SK-MEL-5 (cell line): ENCODE results near the gene TESK2. TPM values are rescaled to one million over a fixed set of nuclear protein-coding genes. Genes with fewer than 3 reads are reported as not detected.
"Not testable (repeated sequence)": the region's sequence is repeated elsewhere in the genome, so short reads cannot be mapped to it uniquely, and the experiment has no call there.

Source experiments
- DNase-seq: peaks from one replicate; pipeline ENCODE4 v3.0.0-alpha.2; 2016; ENCODE audit warnings: low read depth, low spot score
- in situ Hi-C: cut with HindIII; loops from 2 replicates; pipeline ENCODE4 v1.10.0; 2016; ENCODE audit warnings: low sequenced_read_pairs, high pct_unique_total_duplicates, low pct_unique_long_range_greater_than_20kb
- total RNA-seq: library from RNA; depleted of rRNA; stranded (reverse); fragments of >200 nt; shearing (Covaris generic); gene quantifications from 2 replicates; pipeline ENCODE4 v1.2.3, GENCODE V29; 2014

The TESK2 gene
- total RNA-seq, 1 experiment from 2014 or later: 32.9 TPM

DNA sequence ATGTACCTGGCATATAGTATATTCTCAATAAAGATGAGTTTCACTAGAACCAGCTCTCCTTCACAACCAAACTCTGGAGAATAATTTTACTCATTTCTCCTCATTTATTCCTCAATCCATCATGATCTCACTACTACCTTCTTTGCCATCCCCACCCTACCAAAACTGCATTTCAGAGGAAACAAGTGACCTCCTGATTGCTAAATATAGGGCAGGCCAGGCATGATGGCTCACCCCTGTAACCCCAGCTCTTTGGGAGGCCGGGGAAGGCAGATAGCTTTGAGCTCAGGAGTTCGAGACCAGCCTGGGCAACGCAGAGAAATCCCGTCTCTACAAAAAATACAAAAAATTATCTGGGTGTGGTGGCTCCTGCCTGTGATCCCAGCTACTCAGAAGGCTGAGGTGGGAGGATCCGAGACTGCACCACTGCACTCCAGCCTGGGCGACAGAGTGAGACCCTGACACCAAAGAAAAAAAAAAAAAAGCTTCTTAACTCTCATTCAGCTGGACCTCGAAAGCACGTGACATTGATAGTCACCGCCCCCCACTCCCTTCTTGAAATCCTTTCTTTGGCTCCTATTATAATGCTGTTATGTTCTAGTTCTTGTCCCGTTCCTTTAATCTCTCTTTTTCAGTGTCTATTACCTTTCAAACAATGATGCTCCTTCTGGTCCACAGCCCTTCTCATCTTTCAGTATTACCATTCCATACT, 2.1 kb downstream of the TESK2 start:
- in situ Hi-C loops: no loop called here
- DNase-seq: no peak

DNA sequence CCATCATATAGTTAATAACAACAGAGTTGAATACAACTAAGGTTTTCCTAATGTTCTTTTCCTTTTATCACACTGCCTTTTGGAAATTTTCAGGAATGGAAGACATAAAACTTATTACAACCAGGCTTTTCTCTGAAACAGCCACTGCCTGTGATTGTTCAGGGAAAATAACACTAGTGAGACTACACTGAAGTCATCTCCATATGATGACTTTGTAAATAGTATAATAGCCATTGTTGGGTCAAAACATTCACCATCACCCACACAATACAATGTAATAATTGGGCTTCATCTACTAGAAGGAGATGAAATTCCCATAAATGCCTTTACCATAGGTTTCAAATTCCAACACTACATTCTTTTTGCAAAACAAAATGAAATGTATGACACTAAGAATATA, 5.0 kb downstream of the TESK2 start:
- in situ Hi-C loops: no loop called here
- no peak for DNase-seq

DNA sequence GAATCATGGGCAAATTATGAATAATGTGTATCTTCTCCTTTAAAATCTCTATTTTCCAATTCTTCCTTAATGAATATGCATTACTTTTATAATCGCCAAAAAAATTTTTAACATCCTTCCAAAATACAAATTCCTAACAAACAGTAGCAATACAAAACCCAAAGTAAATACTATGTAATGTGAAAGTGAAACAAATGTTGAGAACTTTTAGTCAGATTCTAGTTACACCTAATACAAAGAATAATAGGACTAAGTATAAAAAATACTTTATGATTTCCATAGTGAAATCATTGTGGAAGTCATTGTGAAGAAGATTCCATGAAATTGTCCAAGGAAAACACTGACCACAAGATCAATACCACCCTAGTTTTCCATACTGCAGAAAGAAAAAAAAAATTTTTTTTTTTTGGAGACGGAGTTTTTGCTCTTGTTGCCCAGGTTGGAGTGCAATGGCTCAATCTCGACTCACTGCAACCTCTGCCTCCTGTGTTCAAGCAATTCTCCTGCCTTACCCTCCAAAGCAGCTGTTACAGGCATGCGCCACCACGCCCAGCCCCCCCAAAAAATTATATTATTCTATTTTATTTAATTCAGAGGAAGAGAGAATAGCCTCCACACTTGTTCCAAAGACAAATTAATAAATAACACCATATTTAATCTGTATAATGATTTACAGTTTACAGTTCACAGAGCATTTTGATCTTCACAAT, 11.8 kb downstream of the TESK2 start:
- DNase-seq: no peak
- in situ Hi-C loops: no loop called here

DNA sequence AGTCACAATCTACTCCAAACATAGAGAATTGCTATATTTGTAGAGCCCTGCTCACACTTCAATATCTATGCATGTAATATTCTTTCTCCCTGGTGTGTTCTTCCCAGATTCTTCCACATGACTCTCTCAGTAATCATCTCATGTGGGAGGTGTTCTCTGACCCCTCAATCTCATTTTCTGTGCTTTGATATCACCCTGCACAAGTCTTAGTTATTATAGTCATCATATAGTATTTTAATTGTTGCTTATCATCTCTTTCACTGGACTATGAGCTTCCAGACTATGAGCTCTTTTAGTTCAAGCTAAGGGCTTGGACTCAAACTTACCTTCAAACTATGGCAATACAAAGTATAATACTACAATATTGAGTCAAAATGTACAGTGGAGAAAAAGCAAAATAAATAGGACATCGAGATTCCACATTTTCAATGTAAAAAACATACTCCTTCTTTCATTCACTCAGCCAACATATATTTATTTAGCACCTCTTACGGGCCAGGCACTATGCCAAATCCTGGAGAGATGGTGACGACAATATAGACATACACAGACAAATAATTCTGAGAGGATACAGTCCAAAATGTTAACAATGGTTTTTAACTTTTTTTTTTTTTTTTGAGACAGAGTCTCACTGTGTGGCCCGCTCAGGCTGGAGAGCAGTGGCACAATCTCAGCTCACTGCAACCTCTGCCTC, 12.7 kb downstream of the TESK2 start:
- in situ Hi-C loops: no loop called here
- DNase-seq: no peak

DNA sequence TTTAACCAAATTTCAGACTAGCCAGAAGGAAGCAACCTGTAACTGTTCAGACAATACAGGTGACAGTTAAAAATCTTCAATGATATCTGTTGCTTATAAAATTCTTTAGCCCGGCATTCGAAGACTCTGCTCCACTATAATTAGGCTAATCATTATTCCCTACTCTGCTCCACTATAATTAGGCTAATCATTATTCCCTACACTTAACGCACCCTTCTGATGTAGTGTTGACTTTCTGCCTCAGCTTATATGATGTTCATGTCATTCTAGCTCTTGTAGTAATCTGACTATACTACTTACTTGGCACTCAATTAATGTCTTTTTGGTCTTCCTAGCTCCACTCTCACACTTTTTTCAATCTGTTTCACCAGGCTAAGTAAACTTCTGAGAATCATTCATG, 13.3 kb downstream of the TESK2 start:
- no peak for DNase-seq
- in situ Hi-C loops: no loop called here

DNA sequence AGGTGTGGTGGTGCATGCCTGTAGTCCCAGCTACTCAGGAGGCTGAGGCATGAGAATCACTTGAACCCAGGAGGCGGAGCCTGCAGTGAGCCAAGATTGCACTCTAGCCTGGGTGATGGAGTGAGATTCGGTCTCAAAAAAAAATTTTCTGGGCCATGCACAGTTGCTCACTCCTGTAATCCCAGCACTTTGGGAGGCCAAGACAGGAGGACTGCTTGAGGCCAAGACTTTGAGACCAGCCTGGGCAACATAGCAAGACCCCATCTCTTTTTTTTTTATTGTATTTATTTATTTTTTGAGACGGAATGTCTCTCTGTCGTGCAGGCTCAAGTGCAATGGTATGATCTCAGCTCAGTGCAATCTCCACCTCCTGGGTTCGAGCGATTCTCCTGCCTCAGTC, 16.8 kb downstream of the TESK2 start:
- DNase-seq, in situ Hi-C loops: not testable (repeated sequence)

DNA sequence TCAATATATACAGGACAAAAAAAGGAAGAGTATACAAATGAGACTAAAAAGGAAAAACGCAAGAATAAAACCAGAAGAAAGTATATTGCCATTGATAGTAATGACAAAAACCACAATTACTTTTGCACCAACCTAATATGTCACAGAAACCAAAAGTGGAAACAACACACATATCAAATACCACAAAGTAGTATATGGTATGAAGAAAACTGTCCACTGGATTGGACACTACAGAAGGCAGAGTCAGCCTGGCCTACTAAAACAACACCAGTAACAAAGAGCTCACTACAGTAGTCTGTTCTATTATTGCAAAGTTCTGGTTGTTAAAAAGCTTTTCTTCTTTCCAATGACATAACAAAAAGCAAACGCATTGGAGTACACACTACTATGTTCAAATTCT, 17.7 kb downstream of the TESK2 start:
- DNase-seq: no peak
- in situ Hi-C loops: no loop called here

DNA sequence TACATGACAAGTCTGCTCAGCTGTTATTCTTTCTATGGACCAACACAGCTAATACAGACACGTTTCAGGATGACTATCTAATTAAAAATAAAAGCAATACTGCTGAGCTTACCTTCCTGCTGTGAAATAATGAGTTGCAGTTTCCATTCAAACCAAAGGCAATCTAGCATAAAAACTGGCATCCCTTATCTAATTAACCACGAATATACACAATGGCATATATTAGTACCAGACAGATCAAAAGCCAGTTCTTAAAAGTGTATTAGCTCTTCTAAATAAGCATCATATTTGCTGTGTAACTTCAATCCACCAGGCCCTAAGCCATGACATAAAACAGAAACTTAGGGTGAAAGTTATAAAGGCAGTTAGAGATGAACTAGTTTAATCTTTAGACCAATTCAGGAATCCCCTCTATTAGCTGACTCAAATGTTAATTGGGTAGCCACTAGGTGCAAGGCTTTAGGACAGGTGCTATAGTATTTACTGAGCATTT, 20.6 kb downstream of the TESK2 start:
- in situ Hi-C loops: no loop called here

DNA sequence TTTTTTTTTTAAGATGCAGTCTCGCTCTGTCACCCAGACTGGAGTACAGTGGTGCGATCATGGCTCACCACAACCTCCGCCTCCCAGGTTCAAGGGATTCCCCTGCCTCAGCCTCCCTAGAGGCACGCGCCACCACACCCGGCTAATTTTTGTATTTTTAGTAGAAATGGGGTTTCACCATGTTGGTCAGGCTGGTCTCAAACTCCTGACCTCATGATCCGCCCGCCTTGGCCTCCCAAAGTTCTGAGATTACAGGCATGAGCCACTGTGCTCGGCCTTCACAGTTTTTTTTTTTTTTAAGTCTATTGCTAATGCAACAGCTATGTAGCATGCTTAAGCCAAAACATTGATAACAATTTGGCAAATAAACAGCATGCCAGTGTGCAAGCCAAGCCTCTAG, 23.6 kb downstream of the TESK2 start:
- in situ Hi-C loops, DNase-seq: not testable (repeated sequence)

More for the DNA sequence above, 20.6 kb downstream of the TESK2 start:
- no peak for DNase-seq

DNA sequence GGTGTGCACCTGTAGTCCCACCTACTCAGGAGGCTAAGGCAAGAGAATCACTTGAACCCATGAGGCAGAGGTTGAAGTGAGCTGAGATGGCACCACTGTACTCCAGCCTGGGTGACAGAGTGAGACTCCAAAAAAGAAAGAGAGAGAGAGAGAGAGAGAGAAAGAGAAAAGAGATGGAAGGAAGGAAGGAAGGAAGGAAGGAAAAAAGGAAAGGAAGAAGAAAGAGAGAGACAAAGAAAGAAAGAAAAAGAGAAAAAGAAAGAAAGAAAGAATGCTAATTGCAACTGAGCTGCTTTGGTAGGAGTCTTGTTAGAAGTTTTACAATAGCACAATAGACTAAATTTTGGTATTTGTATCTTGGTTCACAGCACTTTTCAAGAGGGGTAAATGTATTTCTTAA, 25.7 kb downstream of the TESK2 start:
- no peak for DNase-seq
- in situ Hi-C loops: no loop called here

DNA sequence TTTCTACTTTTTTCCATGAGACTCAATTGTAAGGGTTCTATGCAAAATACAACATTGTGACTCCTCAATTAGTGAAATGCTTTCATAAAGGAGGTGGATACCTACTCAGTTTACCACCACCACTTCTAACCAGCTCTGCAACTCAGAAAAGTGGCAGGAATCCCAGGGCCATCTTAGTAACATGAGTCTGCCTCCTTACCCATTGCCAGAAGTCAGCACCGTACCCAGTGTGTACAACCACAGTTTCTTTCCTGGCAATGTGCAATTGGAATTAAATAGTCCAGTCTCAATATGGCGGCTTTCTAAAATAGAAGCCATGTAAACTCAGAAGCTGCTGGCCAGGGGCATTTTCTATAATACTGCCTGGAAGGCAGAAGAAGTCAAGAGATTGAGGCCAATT, 32.1 kb downstream of the TESK2 start:
- in situ Hi-C loops: no loop called here
- DNase-seq: no peak

DNA sequence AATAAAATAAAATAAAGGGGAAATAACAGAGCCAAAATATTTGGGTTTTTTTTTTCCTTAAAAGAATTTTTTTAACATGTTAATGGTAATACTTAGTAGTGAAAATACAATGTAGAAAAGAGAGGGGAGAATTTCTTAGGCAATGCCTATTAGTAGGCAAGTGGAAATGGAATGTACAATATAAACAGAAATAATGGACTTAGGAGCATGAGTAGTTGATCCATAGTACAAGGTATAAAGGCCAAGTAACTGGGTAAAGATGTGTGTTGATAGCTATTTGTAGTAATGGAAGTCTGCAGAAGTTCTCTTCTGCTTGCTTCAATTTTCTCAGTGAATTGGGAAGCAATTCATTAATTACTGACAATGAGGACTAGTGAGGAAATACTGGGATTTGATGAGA, 34.4 kb downstream of the TESK2 start:
- no peak for DNase-seq
- in situ Hi-C loops: no loop called here

DNA sequence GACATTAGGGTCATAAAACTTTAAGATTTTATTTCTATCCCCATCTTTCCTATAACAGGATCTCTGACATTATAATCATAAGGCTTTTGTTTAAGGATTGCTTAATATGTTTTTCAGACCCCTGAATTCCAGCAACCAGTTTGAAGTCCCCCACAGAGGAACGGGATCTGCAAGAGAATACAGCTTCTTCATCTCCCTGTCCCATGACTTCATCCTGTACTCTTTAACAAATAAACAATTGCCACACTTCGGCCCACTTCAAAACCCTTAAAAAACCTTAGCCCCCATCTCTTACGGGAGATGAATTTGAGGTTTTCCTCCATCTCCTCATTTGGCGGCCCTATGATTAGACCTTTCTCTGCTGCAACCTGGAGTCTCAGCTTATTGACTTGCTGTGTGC, 35.8 kb downstream of the TESK2 start:
- in situ Hi-C loops: no loop called here
- DNase-seq: no peak

DNA sequence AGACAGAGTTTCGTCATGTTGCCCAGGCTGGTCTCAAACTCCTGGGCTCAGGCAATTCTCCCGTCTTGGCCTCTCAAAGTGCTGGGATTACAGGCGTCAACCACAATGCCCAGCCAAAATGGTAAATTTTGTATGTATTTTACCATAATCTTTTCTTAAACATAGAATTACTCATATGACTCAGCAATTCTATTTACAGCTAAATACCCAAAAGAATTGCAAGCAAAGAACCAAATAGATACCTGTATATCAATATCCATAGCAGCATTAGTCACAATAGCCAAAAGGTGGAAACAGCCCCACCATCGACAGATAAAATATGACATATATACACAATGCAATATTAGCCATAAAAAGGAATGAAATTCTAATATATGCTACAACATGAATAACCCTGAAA, 36.5 kb downstream of the TESK2 start:
- in situ Hi-C loops: no loop called here
- no peak for DNase-seq

DNA sequence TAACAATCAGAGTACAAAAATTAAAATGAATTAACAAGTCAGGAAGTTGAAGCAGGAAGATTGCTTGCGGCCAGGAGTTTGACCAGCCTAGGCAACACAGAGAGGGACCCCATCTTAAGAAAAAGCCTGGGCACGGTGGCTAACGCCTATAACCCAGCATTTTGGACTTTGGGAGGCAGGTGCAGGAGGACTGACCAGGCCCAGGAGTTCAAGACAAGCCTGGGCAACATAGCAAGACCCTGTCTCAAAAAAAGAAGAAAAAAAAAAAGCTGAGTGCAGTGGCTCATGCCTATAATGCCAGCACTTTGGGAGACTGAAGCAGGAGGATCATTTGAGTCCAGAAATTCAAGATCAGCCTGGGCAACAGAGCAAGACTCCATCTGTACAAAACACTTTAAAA, 38.5 kb downstream of the TESK2 start:
- in situ Hi-C loops: no loop called here
- no peak for DNase-seq

DNA sequence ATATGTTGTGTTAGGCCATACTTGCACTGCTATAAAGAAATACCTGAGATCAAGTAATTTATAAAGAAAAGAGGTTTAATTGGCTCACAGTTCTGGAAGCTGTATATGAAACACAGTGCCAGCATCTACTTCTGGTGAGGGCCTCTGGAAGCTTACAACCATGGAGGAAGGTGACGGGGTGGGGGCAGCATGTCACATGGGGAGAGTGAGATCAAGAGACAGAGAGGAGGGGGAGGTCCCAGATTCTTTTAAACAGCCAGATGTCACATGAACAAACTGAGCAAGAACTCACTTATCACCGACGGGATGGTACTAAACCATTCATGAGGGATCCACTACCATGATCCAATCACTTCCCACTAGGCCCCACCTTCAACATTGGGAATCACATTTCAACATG, 42.6 kb downstream of the TESK2 start:
- DNase-seq: no peak
- in situ Hi-C loops: no loop called here

DNA sequence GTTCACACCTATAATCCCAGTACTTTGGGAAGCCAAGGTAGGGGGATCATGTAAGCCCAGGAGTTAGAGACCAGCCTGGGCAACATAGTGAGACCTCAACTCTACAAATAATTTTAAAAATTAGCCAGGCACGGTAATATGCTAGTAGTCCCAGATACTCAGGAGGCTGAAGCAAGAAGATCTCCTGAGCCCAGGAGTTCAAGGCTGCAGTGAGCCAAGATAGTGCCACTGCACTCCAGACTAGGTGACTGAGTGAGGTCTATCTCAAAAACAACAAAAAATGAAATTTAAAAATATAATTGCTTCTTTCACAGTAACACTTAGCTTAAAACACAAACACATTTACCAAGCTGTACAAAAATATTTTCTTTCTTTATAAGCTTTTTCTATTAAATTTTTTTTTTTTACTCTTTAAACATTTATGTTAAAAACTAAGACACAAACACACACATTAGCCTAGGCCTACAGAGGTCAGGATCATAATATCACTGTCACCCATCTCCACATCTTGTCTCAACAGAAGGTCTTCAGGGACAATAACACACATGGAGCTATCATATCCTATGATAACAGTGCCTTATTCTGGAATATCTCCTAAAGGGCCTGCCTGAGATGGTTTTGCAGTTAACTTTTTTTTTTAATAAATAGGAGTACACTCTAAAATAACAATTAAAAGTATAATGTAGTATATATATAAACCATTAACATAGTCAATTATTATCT, 43.9 kb downstream of the TESK2 start:
- DNase-seq: no peak
- in situ Hi-C loops: no loop called here

DNA sequence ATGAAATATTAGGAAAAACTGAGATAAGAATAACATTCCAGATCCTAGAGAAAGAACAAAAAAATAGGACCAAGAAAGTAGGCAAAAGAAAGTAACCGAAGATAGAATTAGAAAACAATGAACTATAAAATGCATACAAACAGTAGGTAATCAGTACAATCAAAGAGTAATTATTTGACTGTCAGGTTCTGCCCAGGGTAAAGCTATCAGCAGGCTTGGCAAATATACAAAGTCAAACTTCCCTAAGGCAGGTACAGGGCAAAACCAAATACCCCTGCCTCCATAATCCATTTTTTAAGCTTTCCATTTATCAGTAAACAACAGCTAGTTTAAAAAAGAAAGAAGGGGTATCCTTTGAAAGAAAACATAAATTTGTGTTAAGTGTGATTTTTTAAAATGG, 44.4 kb downstream of the TESK2 start:
- in situ Hi-C loops: no loop called here
- DNase-seq: no peak
